ENCODE results near the gene PJA2.

PJA2 gene

GRCh38 chr5:109365653-109366052, 44.1 kb downstream of the PJA2 start:
- ATAC-seq (ENCODE audit: low read depth) = no peak
- peaks cover 91% of the 10 kb centered on the region for H3K36me3 ChIP-seq (ENCODE audit: low read depth)
- TF ChIP-seq CTCF (IDR thresholded peaks at IDR 0.05; ENCODE audit: poor library complexity, severe bottlenecking) = no peak
- H3K27me3 ChIP-seq (ENCODE audit: insufficient read depth, poor library complexity, severe bottlenecking) = no peaks in the 10 kb centered on the region
- H3K27ac ChIP-seq (ENCODE audit: poor library complexity, severe bottlenecking) = no peak overlapping the region
- no peaks in the 10 kb centered on the region for H3K9me3 ChIP-seq (ENCODE audit: severe bottlenecking)
- H3K4me3 ChIP-seq (ENCODE audit: severe bottlenecking) = no peak overlapping the region
- no peaks in the 10 kb centered on the region for H3K4me1 ChIP-seq (ENCODE audit: insufficient read depth, poor library complexity, severe bottlenecking)
- no peak for DNase-seq (ENCODE audit: low spot score)

- peaks cover 91% of the 10 kb centered on the region for H3K36me3 ChIP-seq (ENCODE audit: low read depth)
- H3K27me3 ChIP-seq (ENCODE audit: insufficient read depth, poor library complexity, severe bottlenecking) = no peaks in the 10 kb centered on the region
- no peak for TF ChIP-seq CTCF (IDR thresholded peaks at IDR 0.05; ENCODE audit: poor library complexity, severe bottlenecking)
- no peak overlapping the region for H3K27ac ChIP-seq (ENCODE audit: poor library complexity, severe bottlenecking)
- H3K9me3 ChIP-seq (ENCODE audit: severe bottlenecking) = no peaks in the 10 kb centered on the region
- no peak for ATAC-seq (ENCODE audit: low read depth)
- H3K4me3 ChIP-seq (ENCODE audit: severe bottlenecking) = no peak overlapping the region
- no peak for DNase-seq (ENCODE audit: low spot score)
- no peaks in the 10 kb centered on the region for H3K4me1 ChIP-seq (ENCODE audit: insufficient read depth, poor library complexity, severe bottlenecking)
Observed at GRCh38 chr5:109364977-109365376, 44.8 kb downstream of the PJA2 start.

- no peak for TF ChIP-seq CTCF (IDR thresholded peaks at IDR 0.05; ENCODE audit: poor library complexity, severe bottlenecking)
- H3K27ac ChIP-seq (ENCODE audit: poor library complexity, severe bottlenecking) = no peak overlapping the region
- no peaks in the 10 kb centered on the region for H3K27me3 ChIP-seq (ENCODE audit: insufficient read depth, poor library complexity, severe bottlenecking)
- no peaks in the 10 kb centered on the region for H3K4me1 ChIP-seq (ENCODE audit: insufficient read depth, poor library complexity, severe bottlenecking)
- no peak overlapping the region for H3K4me3 ChIP-seq (ENCODE audit: severe bottlenecking)
- ATAC-seq (ENCODE audit: low read depth) = no peak
- H3K9me3 ChIP-seq (ENCODE audit: severe bottlenecking) = no peaks in the 10 kb centered on the region
- H3K36me3 ChIP-seq (ENCODE audit: low read depth) = peaks cover 84% of the 10 kb centered on the region
- no peak for DNase-seq (ENCODE audit: low spot score)
Observed at GRCh38 chr5:109359642-109360041, 50.1 kb downstream of the PJA2 start.

GRCh38 chr5:109357807-109358206, 52.0 kb downstream of the PJA2 start:
- no peak for TF ChIP-seq CTCF (IDR thresholded peaks at IDR 0.05; ENCODE audit: poor library complexity, severe bottlenecking)
- ATAC-seq (ENCODE audit: low read depth) = no peak
- no peaks in the 10 kb centered on the region for H3K4me1 ChIP-seq (ENCODE audit: insufficient read depth, poor library complexity, severe bottlenecking)
- no peak overlapping the region for H3K27ac ChIP-seq (ENCODE audit: poor library complexity, severe bottlenecking)
- peaks cover 71% of the 10 kb centered on the region for H3K36me3 ChIP-seq (ENCODE audit: low read depth)
- DNase-seq (ENCODE audit: low spot score) = no peak
- H3K4me3 ChIP-seq (ENCODE audit: severe bottlenecking) = no peak overlapping the region
- no peaks in the 10 kb centered on the region for H3K9me3 ChIP-seq (ENCODE audit: severe bottlenecking)
- H3K27me3 ChIP-seq (ENCODE audit: insufficient read depth, poor library complexity, severe bottlenecking) = no peaks in the 10 kb centered on the region

GRCh38 chr5:109354761-109355160, 55.0 kb downstream of the PJA2 start:
- Histone ChIP-seq H3K27me3 (ENCODE audit: insufficient read depth, poor library complexity, severe bottlenecking) (no peaks in the 10 kb centered on the region), H3K9me3 (ENCODE audit: severe bottlenecking) (no peaks in the 10 kb centered on the region), H3K4me3 (ENCODE audit: severe bottlenecking) (no peak overlapping the region), H3K4me1 (ENCODE audit: insufficient read depth, poor library complexity, severe bottlenecking) (no peaks in the 10 kb centered on the region), H3K27ac (ENCODE audit: poor library complexity, severe bottlenecking) (no peak overlapping the region), H3K36me3 (ENCODE audit: low read depth) (peaks cover 69% of the 10 kb centered on the region)
- no peak for TF ChIP-seq CTCF (IDR thresholded peaks at IDR 0.05; ENCODE audit: poor library complexity, severe bottlenecking)
- ATAC-seq (ENCODE audit: low read depth) (no peak), DNase-seq (ENCODE audit: low spot score) (no peak)

Data from RWPE2 (cell line).